Mucosa of rectum (tissue), 2 donors: ENCODE measurements around the gene GRWD1.
A peak's percentile ranks its signal among the peaks of the same experiment; 100 is the strongest.

Experiments
- H3K27ac ChIP-seq, 2 donors: one replicate each; pipeline ENCODE4 v1.7.0; 2013; ENCODE audit warnings: inconsistent platforms in 2 of 2, low read depth in 2 of 2, low read length in 2 of 2
- H3K27me3 ChIP-seq, 2 donors: one replicate each; pipeline ENCODE4 v1.7.0; 2013; ENCODE audit warnings: low read length in 2 of 2; ENCODE audit not compliant: control insufficient read depth in 2 of 2, insufficient read depth in 2 of 2
- H3K36me3 ChIP-seq, 2 donors: one replicate each; pipeline ENCODE4 v1.7.0; 2013; ENCODE audit warnings: low read length in 2 of 2; ENCODE audit not compliant: control insufficient read depth in 2 of 2, insufficient read depth in 2 of 2
- H3K4me1 ChIP-seq, 2 donors: one replicate each; pipeline ENCODE4 v1.7.0; 2013; ENCODE audit warnings: low read length in 2 of 2, mild to moderate bottlenecking in 1 of 2; ENCODE audit not compliant: control insufficient read depth in 2 of 2, insufficient read depth in 2 of 2
- H3K4me3 ChIP-seq, 2 donors: one replicate each; pipeline ENCODE4 v1.7.0; 2013; ENCODE audit warnings: low read length in 2 of 2
- H3K9ac ChIP-seq, 2 donors: one replicate each; pipeline ENCODE4 v1.7.0; 2013; ENCODE audit warnings: low read length in 2 of 2, low read depth in 1 of 2, mild to moderate bottlenecking in 1 of 2
- H3K9me3 ChIP-seq, 2 donors: one replicate each; pipeline ENCODE4 v1.7.0; 2013; ENCODE audit warnings: low read length in 2 of 2; ENCODE audit not compliant: control insufficient read depth in 2 of 2
- donor health status: healthy.
- donor health status: Normal muscosa, but diverticular disease.

The GRWD1 gene

GRCh38 chr19:48421548-48421947, 24.2 kb upstream of the GRWD1 start:
- H3K27me3 ChIP-seq: peaks cover 0 to 5% of the 10 kb centered on the region in 2 donors
- H3K4me1 ChIP-seq: no peaks in the 10 kb centered on the region
- H3K4me3 ChIP-seq: no peak overlapping the region
- no peaks in the 10 kb centered on the region for H3K36me3 ChIP-seq
- H3K9me3 ChIP-seq: no peaks in the 10 kb centered on the region
- H3K27ac ChIP-seq: no peak overlapping the region
- H3K9ac ChIP-seq: no peak overlapping the region

GRCh38 chr19:48424694-48425219, 21.0 kb upstream of the GRWD1 start:
- Histone ChIP-seq H3K9ac (no peak overlapping the region), H3K27me3 (no peaks in the 10 kb centered on the region), H3K9me3 (no peaks in the 10 kb centered on the region), H3K36me3 (no peaks in the 10 kb centered on the region), H3K4me1 (no peaks in the 10 kb centered on the region), H3K27ac (no peak overlapping the region), H3K4me3 (no peak overlapping the region)

- Histone ChIP-seq H3K4me3 (no peak overlapping the region), H3K9me3 (no peaks in the 10 kb centered on the region), H3K9ac (no peak overlapping the region), H3K27me3 (no peaks in the 10 kb centered on the region), H3K27ac (no peak overlapping the region), H3K4me1 (no peaks in the 10 kb centered on the region), H3K36me3 (no peaks in the 10 kb centered on the region)
These were observed 17.1 kb upstream of the GRWD1 start for GRCh38 chr19:48428670-48429069.

- Histone ChIP-seq H3K9me3 (no peaks in the 10 kb centered on the region), H3K4me1 (no peaks in the 10 kb centered on the region), H3K4me3 (no peak overlapping the region), H3K27ac (no peak overlapping the region), H3K27me3 (no peaks in the 10 kb centered on the region), H3K36me3 (no peaks in the 10 kb centered on the region), H3K9ac (no peak overlapping the region)
These were observed 12.4 kb upstream of the GRWD1 start for GRCh38 chr19:48433337-48433736.

- no peak overlapping the region for H3K27ac ChIP-seq
- H3K36me3 ChIP-seq: no peaks in the 10 kb centered on the region
- no peaks in the 10 kb centered on the region for H3K4me1 ChIP-seq
- H3K4me3 ChIP-seq: no peak overlapping the region
- no peaks in the 10 kb centered on the region for H3K9me3 ChIP-seq
- H3K27me3 ChIP-seq: peaks cover 3 to 6% of the 10 kb centered on the region in 2 donors
- H3K9ac ChIP-seq: no peak overlapping the region
These were observed 9.2 kb upstream of the GRWD1 start for GRCh38 chr19:48436586-48436985.

- H3K4me1 ChIP-seq: peaks cover 9 to 14% of the 10 kb centered on the region in 2 donors
- H3K9ac ChIP-seq: no peak overlapping the region
- peaks cover 18 to 22% of the 10 kb centered on the region in 2 donors for H3K27me3 ChIP-seq
- H3K4me3 ChIP-seq: no peak overlapping the region
- H3K27ac ChIP-seq: no peak overlapping the region
- H3K9me3 ChIP-seq: no peaks in the 10 kb centered on the region
- H3K36me3 ChIP-seq: no peaks in the 10 kb centered on the region
These were observed 4.3 kb upstream of the GRWD1 start for GRCh38 chr19:48441360-48442050.

GRCh38 chr19:48442116-48443035, 3.4 kb upstream of the GRWD1 start:
- Histone ChIP-seq H3K4me1 (peaks cover 11 to 17% of the 10 kb centered on the region in 2 donors), H3K36me3 (no peaks in the 10 kb centered on the region), H3K9me3 (no peaks in the 10 kb centered on the region), H3K4me3 (no peak overlapping the region), H3K27ac (no peak overlapping the region), H3K27me3 (peaks cover 18 to 22% of the 10 kb centered on the region in 2 donors), H3K9ac (no peak overlapping the region)

GRCh38 chr19:48443256-48443655, 2.5 kb upstream of the GRWD1 start:
- H3K9ac ChIP-seq: no peak overlapping the region
- peaks cover 18 to 22% of the 10 kb centered on the region in 2 donors for H3K27me3 ChIP-seq
- H3K9me3 ChIP-seq: no peaks in the 10 kb centered on the region
- peaks cover 11 to 17% of the 10 kb centered on the region in 2 donors for H3K4me1 ChIP-seq
- no peak overlapping the region for H3K27ac ChIP-seq
- peaks cover 5% of the 10 kb centered on the region in 2 donors for H3K36me3 ChIP-seq
- no peak overlapping the region for H3K4me3 ChIP-seq

GRCh38 chr19:48443731-48444128, 2.1 kb upstream of the GRWD1 start:
- Histone ChIP-seq H3K36me3 (peaks cover 6 to 10% of the 10 kb centered on the region in 2 donors), H3K9me3 (no peaks in the 10 kb centered on the region), H3K27me3 (peaks cover 18 to 22% of the 10 kb centered on the region in 2 donors), H3K4me1 (peaks cover 11 to 17% of the 10 kb centered on the region in 2 donors), H3K4me3 (peak overlapping the region; percentile 43 to 95), H3K27ac (no peak overlapping the region), H3K9ac (no peak overlapping the region)
